ENCODE measurements around the gene LRCOL1.

LRCOL1 gene

DNA sequence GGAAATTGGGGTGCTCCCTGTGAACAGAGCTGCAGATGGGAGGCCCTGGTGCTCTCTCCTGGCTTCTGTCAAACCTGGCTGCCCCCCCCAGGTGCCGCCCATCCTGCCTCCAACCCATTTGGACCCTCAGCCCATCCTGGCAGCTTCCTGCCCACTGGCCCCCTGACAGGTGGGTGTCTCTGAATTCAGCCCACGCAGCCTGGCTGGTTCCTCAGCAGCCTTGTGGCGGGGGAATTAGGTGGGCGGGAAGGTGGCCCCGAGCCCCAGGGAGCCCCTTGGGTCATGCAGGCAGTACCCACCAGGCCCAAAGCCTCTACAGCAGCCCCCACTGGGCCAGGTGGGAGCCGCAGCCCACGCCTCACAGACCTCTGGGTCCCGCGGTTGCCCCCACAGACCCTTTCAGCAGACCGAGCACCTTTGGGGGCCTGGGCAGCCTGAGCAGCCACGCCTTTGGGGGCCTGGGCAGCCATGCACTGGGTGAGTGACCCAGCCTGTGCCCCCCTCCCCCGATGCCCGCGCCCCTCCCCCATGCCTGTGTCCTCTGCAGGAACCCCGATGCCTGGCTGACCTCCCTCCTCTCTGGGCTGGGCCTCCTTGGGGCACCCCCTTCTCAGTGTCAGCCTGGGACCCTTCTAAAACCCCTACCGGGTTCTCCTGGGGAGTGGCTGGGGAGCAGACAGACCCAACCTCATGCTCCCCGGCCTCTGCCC, 28.9 kb downstream of the LRCOL1 start:
- DNase-seq: no peak

DNA sequence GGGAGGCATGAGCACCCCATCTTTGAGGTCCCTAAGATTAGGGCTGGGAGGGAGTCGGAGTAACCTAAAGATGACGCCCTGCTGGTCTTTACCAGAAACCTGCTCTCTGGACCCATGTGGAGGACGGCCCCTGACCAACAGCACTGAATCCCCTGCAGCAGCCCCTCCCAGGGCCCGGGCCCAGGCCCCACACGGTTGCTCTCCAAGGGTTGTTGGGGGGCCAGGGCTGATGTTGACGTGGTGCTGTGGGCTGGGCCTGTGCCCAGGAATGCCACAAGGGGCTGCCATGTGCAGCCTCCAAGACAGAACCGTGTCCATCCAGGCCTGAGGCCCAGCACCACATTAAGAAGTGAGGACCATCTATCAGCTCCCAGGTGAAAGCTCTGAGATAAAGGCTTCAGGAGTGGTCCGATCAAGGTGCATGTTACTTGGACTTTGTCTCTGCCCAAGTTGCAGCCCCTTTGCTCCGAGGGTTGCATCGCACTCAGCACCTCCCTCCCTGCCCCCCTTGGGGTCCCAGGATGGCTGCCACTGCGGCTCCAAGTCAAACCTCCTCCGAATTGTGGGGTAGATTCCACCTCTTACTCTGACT, 29.6 kb downstream of the LRCOL1 start:
- no peak for DNase-seq

GRCh38 chr12:132579744-132580143, 30.6 kb downstream of the LRCOL1 start:
- DNase-seq: no peak

- no peak for DNase-seq
These were observed 31.6 kb downstream of the LRCOL1 start for GRCh38 chr12:132578826-132579225.

DNA sequence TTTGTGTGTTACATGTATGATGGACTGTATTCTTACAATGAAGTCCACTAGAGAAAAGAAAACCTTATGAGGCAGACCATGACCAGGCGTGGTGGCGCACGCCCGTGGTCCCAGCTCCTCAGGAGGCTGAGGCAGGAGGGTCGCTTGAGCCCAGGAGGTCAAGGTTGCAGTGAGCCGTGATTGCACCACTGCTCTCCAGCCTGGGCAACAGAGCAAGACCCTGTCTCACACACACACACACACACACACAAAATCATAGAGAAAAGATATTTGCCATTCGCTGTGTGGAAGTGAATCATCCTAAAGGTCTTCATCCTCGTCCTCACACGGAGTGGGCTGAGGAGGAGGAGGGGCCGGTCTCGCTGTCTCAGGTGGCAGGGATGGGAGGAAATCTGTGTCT, 32.3 kb downstream of the LRCOL1 start:
- DNase-seq: no peak

DNA sequence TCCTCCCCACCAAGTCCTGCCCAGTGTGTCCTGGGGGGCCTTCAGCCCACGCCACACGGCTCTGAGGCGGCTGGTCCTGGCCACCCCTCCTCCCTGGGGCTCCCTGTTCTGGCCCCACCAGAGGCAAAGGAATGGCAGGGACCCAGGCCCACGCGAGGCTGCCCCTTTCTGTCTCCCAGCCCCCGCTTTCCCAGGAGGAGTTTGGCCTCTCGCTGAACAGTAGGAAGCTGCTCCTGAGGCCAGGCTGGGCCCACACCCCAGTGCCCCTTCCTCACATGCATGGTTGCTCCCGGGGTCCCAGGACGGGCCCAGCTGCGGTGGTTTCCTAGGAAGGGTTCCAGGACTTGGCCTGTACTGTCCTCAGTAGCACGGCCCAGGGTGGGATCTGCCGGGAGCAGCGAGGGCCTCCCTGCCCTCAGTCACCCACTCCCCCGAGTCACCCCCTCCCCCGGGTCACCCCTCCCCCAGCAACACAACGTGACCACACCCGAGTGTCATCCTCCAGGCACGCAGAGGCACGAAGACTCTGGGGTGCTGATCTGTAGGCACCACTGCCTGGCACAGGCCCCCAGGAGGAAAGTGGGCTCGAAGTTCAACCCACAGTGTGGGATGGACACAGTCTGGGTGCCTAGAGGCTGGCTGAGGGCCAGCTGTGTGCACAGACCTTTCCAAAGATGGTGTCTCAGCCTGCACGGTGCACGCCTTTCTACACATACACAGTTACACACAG, 33.0 kb downstream of the LRCOL1 start:
- DNase-seq: no peak

GRCh38 chr12:132576701-132577100, 33.7 kb downstream of the LRCOL1 start:
- DNase-seq: no peak

DNA sequence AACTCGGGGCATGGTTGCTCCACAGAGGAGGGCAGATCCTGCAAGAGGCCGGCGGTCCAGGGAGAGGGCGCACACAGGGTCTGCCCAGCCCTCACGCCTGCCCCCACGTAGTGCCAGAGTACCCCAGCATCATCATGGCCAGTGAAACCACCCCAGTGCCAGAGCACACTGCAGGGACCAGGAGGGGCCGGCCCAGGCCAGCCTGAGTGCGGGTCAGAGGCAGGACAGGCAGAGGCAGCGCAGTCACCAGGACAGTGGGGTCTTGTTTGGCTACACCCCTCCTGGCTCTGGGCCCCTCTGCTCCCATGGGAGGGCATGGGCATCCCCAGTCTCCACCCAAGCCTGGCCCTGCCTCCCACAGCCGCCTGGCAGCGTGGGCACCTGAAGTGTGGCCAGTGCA, 34.7 kb downstream of the LRCOL1 start:
- no peak for DNase-seq

DNA sequence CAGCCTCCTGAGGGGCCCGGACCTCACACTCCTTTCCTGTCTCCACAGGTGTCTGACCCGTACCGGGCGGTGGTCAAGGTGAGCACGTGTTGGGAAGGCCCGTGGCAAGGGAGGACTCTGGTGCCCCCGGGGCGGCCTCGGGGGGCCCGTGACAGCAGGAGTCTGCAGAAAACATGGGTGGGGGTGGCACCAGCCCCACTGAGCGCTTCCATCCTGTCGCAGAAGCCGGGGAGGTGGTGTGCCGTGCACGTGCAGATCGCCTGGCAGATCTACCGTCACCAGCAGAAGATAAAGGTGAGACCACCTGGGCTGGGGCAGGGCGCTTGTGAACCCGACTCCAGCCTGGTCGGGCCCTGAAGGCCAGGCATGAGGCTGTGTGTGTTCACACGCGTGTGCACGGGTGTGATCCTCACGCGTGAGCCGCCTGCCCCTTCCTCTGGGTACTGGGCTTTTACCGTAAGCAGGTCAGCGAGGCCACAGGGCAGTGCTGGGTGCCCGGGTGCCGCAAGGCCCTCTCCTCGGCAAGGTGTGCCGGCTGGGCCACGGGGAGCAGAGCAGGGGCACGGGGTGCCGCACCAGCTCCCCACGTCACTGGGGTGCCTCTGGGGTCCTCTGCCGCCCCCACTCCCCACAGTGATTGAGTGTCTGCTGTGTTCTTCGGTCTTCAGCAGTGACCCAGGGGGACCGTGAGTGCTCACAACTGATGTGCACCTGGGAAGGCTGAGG, 35.9 kb downstream of the LRCOL1 start:
- no peak for DNase-seq

- no peak for DNase-seq
These were observed 37.3 kb downstream of the LRCOL1 start for GRCh38 chr12:132572801-132573760.

DNA sequence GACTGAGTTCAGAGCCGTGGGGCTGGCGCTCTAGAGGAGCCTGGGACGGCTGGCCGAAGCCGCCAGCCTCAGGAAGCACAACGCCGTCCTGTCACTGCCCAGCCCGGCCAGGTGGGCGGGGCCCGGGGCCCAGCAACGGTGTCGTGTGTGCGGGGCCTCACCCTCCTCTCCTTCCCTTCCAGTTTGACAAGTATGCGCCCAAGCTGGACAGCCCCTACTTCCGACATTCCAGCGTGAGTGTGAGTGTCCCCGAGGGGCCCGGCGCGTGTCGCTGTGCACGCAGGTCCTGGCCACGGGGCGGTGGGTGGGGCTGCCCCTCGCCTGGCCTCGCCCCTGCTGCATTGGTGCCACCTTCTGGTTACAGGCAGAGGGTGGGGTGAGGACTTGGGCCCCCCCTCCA, 38.3 kb downstream of the LRCOL1 start:
- DNase-seq: no peak

- DNase-seq: no peak
These were observed 38.8 kb downstream of the LRCOL1 start for GRCh38 chr12:132571598-132571997.

GRCh38 chr12:132571051-132571450, 39.3 kb downstream of the LRCOL1 start:
- no peak for DNase-seq

- DNase-seq: no peak
These were observed 39.7 kb downstream of the LRCOL1 start for GRCh38 chr12:132570635-132571034.

DNA sequence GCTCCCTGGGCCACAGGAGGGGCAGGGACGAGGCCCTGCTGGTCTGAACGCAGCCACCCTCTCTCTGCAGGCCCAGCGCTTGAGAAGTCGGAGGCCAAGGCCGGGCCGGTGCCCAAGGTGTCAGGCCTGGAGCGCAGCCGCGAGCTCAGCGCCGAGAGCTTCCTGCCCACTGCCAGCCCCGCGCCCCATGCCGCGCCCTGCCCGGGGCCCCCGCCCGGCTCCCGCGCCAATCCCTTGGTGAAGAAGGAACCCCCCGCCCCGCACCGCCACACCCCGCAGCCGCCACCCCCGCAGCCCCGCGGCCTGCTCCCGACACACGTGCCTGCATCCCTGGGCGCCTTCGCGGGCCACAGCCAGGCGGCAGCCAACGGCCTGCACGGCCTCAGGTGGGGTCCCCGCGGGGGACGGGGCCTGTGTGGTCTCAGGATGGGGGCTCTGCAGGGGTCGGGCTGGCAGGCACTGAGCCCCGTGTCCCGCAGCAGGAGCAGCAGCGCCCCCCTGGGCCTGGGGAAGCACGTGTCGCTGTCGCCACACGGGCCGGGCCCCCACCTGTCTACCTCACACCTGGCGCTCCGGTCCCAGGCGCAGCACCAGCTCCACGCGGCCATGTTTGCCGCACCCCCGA, 40.4 kb downstream of the LRCOL1 start:
- DNase-seq: no peak

GRCh38 chr12:132568826-132569480, 41.4 kb downstream of the LRCOL1 start:
- DNase-seq: no peak

- DNase-seq: no peak
These were observed 42.1 kb downstream of the LRCOL1 start for GRCh38 chr12:132568301-132568700.

GRCh38 chr12:132566516-132567131, 43.8 kb downstream of the LRCOL1 start:
- DNase-seq: no peak

- no peak for DNase-seq
These were observed 45.0 kb downstream of the LRCOL1 start for GRCh38 chr12:132565365-132565764.

DNA sequence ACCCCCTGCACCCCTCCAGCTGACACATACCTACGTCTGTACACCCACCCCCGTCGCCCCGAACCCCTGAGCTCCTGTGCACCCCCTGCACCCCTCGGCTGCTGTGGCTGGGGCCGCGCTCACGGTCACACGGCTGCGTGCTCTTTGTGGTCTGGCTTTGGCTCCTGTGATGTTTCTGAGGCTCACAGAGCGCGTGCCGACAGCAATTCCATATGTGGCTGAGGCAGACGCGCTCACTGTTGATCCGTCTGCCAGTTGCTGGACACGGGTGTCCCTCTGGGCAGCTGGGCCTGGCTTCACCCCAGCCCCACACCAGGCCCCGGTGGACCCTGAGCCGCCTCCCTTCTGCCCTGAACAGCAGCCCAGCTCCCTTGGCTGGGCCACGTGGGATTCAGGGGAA, 46.5 kb downstream of the LRCOL1 start:
- no peak for DNase-seq

DNA sequence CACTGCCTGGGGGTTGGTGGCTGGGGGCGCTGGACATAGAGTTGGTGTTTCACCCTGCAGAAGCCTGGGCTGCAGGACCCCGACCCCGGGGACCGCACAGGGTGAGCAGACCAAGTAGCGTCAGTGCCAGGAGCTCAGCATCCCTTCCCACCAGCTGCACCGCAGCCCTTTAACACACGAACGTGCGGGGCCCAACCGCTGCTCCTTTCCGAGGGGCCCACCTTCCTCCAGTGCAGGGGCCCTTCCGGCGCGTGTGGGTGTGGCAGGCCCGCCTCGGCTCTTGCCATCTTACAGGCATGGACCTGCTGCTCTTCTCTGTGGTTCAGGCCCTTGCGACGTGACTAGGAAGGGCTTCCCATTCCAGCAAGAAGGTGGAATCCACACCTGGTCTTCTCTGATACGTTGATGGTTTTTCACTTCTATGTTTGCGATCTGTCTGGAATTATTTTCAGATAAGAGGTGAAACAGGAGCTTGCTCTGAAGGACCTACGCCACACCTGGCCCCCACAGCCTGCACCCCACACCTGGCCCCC, 47.8 kb downstream of the LRCOL1 start:
- no peak for DNase-seq
